ENCODE data around the gene CLTC. TPM values are rescaled to one million over a fixed set of nuclear protein-coding genes. Genes with fewer than 3 reads are reported as not detected.

The CLTC gene
- total RNA-seq, 2 donors from 2014 or later, result 156 to 184 TPM

- no peak overlapping the region for H3K27ac Mint-ChIP-seq
- ATAC-seq, result no peak
- peaks cover 0 to 6% of the 10 kb centered on the region in 2 donors for H3K36me3 Mint-ChIP-seq
- DNase-seq (ENCODE audit: low spot score in 2 of 2), result no peak
- no peaks in the 10 kb centered on the region for H3K9me3 Mint-ChIP-seq
Measured at GRCh38 chr17:59725691-59726090, 106.0 kb downstream of the CLTC start.

DNA sequence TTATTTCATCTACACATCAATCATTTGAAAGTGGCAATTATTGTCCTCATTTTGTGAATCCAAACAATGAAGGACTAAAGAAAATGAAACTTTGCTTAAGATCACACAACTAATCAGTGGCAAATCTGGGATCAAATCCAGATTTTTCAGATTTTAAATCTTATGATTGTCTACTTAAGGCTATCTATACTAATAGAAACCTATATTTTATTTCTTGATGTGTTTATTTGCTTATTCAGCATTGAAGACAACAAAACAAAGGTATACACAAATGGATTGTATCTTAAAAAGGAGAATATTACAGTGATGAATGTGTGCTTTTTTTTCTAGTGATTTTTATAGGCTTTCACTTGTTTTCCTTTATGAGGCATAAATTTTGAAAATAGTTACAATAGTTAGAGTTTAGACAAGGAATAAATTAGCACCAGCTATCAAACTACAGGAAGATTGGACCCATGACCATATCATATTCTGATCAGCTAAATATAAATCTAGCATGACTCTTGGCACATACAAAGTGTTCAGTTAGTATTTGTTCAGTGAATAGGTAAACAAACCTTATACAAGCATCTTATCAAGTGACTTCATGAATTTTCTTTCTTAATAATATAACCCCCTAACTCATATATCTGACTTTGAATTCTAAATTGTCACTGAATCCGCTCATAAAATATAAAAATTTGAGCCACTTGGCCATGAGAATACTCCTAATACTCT, 108.3 kb downstream of the CLTC start:
- Mint-ChIP-seq H3K36me3 (peaks cover 0 to 5% of the 10 kb centered on the region in 2 donors), H3K27ac (no peak overlapping the region), H3K9me3 (no peaks in the 10 kb centered on the region)
- ATAC-seq (no peak), DNase-seq (ENCODE audit: low spot score in 2 of 2) (no peak)

GRCh38 chr17:59730268-59730834, 110.7 kb downstream of the CLTC start:
- no peak overlapping the region for H3K27ac Mint-ChIP-seq
- H3K36me3 Mint-ChIP-seq, result no peaks in the 10 kb centered on the region
- DNase-seq (ENCODE audit: low spot score in 2 of 2) (no peak), ATAC-seq (no peak)
- no peaks in the 10 kb centered on the region for H3K9me3 Mint-ChIP-seq

DNA sequence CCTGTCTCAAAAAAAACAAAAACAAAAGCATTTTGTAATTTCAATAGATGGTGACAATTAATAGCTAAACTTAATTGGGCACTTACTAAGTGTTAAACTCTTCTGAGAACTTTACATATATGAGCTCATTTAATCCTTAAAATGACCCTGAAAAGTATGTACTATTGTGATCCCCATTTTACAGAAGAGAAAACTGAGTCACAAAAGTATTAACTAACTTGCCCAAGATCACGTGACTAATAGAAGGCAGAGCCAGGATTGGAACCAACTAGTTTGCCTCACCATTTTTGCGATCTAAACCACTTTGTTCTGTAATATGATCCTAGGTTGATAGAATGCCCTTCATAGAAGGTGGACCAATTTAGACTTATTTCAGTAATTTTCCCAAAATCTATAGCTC, 114.0 kb downstream of the CLTC start:
- no peak overlapping the region for H3K27ac Mint-ChIP-seq
- ATAC-seq (no peak), DNase-seq (ENCODE audit: low spot score in 2 of 2) (no peak)
- no peaks in the 10 kb centered on the region for H3K9me3 Mint-ChIP-seq
- no peaks in the 10 kb centered on the region for H3K36me3 Mint-ChIP-seq

- DNase-seq (ENCODE audit: low spot score in 2 of 2) (no peak), ATAC-seq (no peak)
- Mint-ChIP-seq H3K9me3 (no peaks in the 10 kb centered on the region), H3K36me3 (no peaks in the 10 kb centered on the region), H3K27ac (no peak overlapping the region)
Measured at GRCh38 chr17:59734226-59734625, 114.5 kb downstream of the CLTC start.

GRCh38 chr17:59737324-59737723, 117.6 kb downstream of the CLTC start:
- no peaks in the 10 kb centered on the region for H3K9me3 Mint-ChIP-seq

DNA sequence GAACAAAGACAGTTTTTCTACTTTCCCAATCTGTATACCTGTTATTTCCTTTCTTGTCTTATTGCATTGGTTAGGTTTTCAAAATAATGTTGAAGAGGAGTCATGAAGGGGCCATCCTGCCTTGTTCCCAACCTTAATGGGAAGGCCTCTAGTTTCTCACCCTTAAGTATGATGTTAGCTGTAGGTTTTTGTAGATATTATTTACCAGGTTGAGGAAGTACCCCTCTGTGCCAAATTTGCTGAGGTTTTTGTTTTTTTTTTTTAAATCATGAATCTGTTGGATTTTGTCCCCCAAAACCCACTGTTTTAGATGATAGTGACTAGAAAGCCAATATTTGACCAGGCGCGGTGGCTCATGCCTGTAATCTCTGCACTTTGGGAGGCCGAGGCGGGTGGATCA, 124.1 kb downstream of the CLTC start:
- ATAC-seq, result no peak
- Mint-ChIP-seq H3K27ac (no peak overlapping the region), H3K36me3 (peaks cover 5 to 12% of the 10 kb centered on the region in 2 donors), H3K9me3 (no peaks in the 10 kb centered on the region)
- no peak for DNase-seq (ENCODE audit: low spot score in 2 of 2)

More at GRCh38 chr17:59737324-59737723, 117.6 kb downstream of the CLTC start:
- DNase-seq (ENCODE audit: low spot score in 2 of 2) (no peak), ATAC-seq (no peak)
- Mint-ChIP-seq H3K27ac (no peak overlapping the region), H3K36me3 (peaks cover 0 to 5% of the 10 kb centered on the region in 2 donors)

GRCh38 chr17:59745040-59745439, 125.3 kb downstream of the CLTC start:
- ATAC-seq (no peak), DNase-seq (ENCODE audit: low spot score in 2 of 2) (no peak)
- no peak overlapping the region for H3K27ac Mint-ChIP-seq
- H3K9me3 Mint-ChIP-seq, result no peaks in the 10 kb centered on the region
- peaks cover 5 to 12% of the 10 kb centered on the region in 2 donors for H3K36me3 Mint-ChIP-seq

Other genes with a start within 250 kb of the CLTC start
- 10 to 100 TPM; 16.4 to 33.1 TPM for gene DHX40, start 54.3 kb upstream of the CLTC start, total RNA-seq
- gene PTRH2, start 87.5 kb downstream of the CLTC start, total RNA-seq, result 10 to 100 TPM; 18.9 to 42.8 TPM
- gene VMP1, start 87.8 kb downstream of the CLTC start, total RNA-seq, result 100 to 1,000 TPM; 344 to 725 TPM